Kidney (tissue), 14 donors: ENCODE results near the gene PLCB3. TPM values are rescaled to one million over a fixed set of nuclear protein-coding genes. Genes with fewer than 3 reads are reported as not detected.
A peak's percentile ranks its signal among the peaks of the same experiment; 100 is the strongest.

ENCODE experiments used
- DNase-seq, 5 donors: peaks; one replicate each; pipeline ENCODE4 v3.0.0-alpha.2; 2013 to 2020
- FAIRE-seq: peaks from 2 replicates; lab custom pipeline; 2012; peaks lifted over from hg19 to GRCh38; lab: Jason Lieb, UNC
- H3K27ac ChIP-seq, 2 donors: one replicate each; pipeline ENCODE4 v1.7.0; 2013; ENCODE audit warnings: low read depth in 2 of 2, low read length in 2 of 2, inconsistent platforms in 1 of 2
- H3K27me3 ChIP-seq: one replicate; pipeline ENCODE4 v1.7.1; 2013; ENCODE audit warnings: low read length, inconsistent platforms; ENCODE audit not compliant: control insufficient read depth, insufficient read depth
- H3K36me3 ChIP-seq, 3 donors: one replicate each; pipeline versions ENCODE4 v1.7.0 to v1.7.1; 2013; ENCODE audit warnings: low read length in 3 of 3, control low read depth in 1 of 3, inconsistent platforms in 1 of 3; ENCODE audit not compliant: insufficient read depth in 3 of 3, control insufficient read depth in 2 of 3
- H3K4me1 ChIP-seq, 3 donors: one replicate each; pipeline versions ENCODE4 v1.7.0 to v1.7.1; 2013; ENCODE audit warnings: low read length in 3 of 3, inconsistent platforms in 1 of 3, low read depth in 1 of 3; ENCODE audit not compliant: control insufficient read depth in 2 of 3, insufficient read depth in 2 of 3
- H3K4me3 ChIP-seq, 3 donors: one replicate each; pipeline versions ENCODE4 v1.7.0 to v1.8.1; 2013; ENCODE audit warnings: low read length in 3 of 3, control low read depth in 1 of 3, inconsistent platforms in 1 of 3
- H3K9ac ChIP-seq, 3 donors: one replicate each; pipeline versions ENCODE4 v1.7.0 to v1.7.1; 2013; ENCODE audit warnings: low read length in 3 of 3, control low read depth in 1 of 3, inconsistent platforms in 1 of 3
- H3K9me3 ChIP-seq, 3 donors: one replicate each; pipeline versions ENCODE4 v1.7.0 to v1.7.1; 2013; ENCODE audit warnings: low read length in 3 of 3, control low read depth in 1 of 3, inconsistent platforms in 1 of 3; ENCODE audit not compliant: control insufficient read depth in 2 of 3, insufficient read depth in 1 of 3
- CTCF ChIP-seq: IDR thresholded peaks from 3 replicates; pipeline ENCODE4 v1.5.1; 2012; ENCODE audit warnings: mild to moderate bottlenecking, moderate library complexity, borderline replicate concordance; ENCODE audit not compliant: insufficient read depth; ENCODE audit errors: extremely low read depth
- intact Hi-C: fragments of 100-400 bp; cut with DNase I; formaldehyde crosslinking; loops from one replicate; pipeline ENCODE4 v1.11.1; 2022
- polyA plus RNA-seq: library from polyadenylated mRNA; stranded (reverse); fragments of 350-450 nt; fragmentation: Illumina TruSeq; extraction: RNeasy Lipid Tissue Mini Kit (QIAGEN cat#74804); gene quantifications from one replicate; pipeline ENCODE4 v1.2.3, GENCODE V29; 2014; ENCODE audit warnings: low read depth, low replicate concordance; ENCODE audit not compliant: insufficient read depth
- total RNA-seq: library from RNA; stranded (reverse); fragmentation: NEBNext Ultra II Directional; extraction: Animal tissue kit (Norgen Biotek cat#: 25700); gene quantifications from one replicate; pipeline ENCODE4 v1.2.1, GENCODE V29; 2021
- donor health status: control.
- donor health status: control.
- donor health status: control.
- donor health status: control.
- donor health status: control.
- donor health status: DM: yes; HTN: yes; CAD: no.
- donor health status: Normal renal cell carcinoma (clear cell type).

PLCB3 gene
- total and polyA plus RNA-seq, 2 donors from 2014 or later: 9.6 to 24.6 TPM

DNA sequence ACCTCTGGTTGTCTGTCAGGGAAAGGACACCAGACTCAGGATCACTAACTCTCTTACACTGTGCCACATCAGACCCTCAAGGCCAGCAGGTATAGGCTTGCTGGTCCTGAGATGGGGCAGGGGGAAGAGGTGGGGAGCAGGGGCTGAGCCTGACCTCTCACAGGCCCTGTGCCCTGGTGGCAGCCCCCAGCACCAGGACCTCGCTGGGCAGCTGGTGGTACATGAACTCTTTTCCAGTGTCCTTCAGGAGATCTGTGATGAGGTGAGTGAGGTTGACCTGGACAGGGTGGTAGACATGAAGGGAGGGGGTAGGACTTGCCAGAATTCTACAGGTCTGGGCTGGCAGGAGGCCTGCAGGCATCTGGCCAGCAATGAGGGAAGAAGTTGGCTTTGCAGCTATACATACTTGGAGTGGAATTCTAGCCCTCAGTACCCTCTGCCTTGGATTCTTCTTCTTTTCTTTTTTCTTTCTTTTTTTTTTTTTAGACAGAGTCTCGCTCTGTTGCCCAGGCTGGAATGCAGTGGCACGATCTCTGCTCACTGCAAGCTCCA lies 23.8 kb upstream of the PLCB3 start:
- no peaks in the 10 kb centered on the region for H3K27me3 ChIP-seq
- no peak for TF ChIP-seq CTCF
- H3K9ac ChIP-seq: peak overlapping the region in 1 of 3 donors; percentile 90
- intact Hi-C loops: no loop called here
- no peaks in the 10 kb centered on the region for H3K9me3 ChIP-seq
- FAIRE-seq (no peak), DNase-seq (no peak)
- peak overlapping the region in 2 of 3 donors; percentile 86 to 91 for H3K4me3 ChIP-seq
- peak overlapping the region; percentile 64 to 97 for H3K27ac ChIP-seq
- peaks cover 0 to 35% (median 21%) of the 10 kb centered on the region in 3 donors for H3K4me1 ChIP-seq
- no peaks in the 10 kb centered on the region for H3K36me3 ChIP-seq

DNA sequence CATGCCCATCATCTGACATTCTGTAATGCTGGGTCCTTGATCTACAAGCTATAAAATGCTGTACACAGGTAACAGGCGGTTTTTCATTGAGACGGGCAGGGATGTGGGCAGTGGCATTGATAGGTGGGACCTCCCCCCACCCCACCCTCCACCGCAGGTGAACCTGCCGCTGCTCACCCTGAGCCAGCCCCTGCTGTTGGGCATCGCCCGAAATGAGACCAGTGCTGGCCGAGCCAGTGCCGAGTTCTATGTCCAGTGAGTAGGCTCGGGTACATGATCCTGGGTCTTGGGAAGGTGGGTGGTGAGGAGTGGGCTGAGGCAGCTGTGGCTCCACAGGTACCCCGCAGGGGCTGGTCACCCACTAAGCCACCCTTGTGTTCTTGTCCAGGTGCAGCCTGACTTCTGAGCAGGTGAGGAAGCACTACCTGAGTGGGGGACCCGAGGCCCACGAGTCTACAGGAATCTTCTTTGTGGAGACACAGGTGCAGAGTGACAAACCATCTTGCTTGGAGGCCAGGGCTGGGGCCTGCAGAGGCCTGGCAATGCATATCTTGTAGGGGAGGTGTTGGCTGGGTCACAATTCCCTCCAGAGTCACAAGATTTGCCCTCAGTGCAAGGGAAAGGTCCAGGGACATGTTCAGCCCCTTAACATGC lies 22.1 kb upstream of the PLCB3 start:
- peaks cover 0 to 45% (median 27%) of the 10 kb centered on the region in 3 donors for H3K4me1 ChIP-seq
- no peak for TF ChIP-seq CTCF
- FAIRE-seq (no peak), DNase-seq (peak in 1 of 5 donors; percentile 74)
- peak overlapping the region in 1 of 3 donors; percentile 73 for H3K4me3 ChIP-seq
- intact Hi-C loops: no loop called here
- H3K9ac ChIP-seq: peak overlapping the region in 1 of 3 donors; percentile 15
- H3K27ac ChIP-seq: peak overlapping the region in 1 of 2 donors; percentile 96
- no peaks in the 10 kb centered on the region for H3K9me3 ChIP-seq
- no peaks in the 10 kb centered on the region for H3K36me3 ChIP-seq
- H3K27me3 ChIP-seq: no peaks in the 10 kb centered on the region

DNA sequence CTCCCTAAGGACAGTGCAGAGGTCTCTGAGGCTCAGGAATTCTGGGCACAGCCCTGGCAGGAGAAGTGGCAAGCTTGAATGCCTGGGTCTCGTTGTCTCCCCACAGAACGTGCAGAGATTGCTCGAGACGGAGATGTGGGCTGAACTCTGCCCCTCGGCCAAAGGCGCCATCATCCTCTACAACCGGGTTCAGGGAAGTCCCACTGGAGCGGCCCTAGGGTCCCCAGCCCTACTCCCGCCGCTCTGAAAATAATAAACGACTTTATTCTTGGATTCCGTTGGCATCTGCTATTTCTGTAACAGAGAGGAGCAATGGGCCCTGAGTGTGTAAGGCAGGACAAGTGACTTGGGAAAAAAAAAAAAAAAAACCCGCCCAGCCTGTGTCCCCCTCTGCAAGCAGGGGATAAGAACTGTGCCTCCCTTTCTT lies 21.6 kb upstream of the PLCB3 start:
- intact Hi-C loops: no loop called here
- H3K9ac ChIP-seq: peak overlapping the region; percentile 2 to 77 (median 60)

More for the DNA sequence above, 21.6 kb upstream of the PLCB3 start:
- Histone ChIP-seq H3K4me3 (peak overlapping the region; percentile 37 to 73 (median 50)), H3K27ac (peak overlapping the region; percentile 89 to 96), H3K36me3 (no peaks in the 10 kb centered on the region), H3K4me1 (peaks cover 0 to 44% (median 27%) of the 10 kb centered on the region in 3 donors), H3K27me3 (no peaks in the 10 kb centered on the region), H3K9me3 (no peaks in the 10 kb centered on the region)
- FAIRE-seq (no peak), DNase-seq (no peak)
- no peak for TF ChIP-seq CTCF
